ENCODE measurements around the gene AKNAD1. TPM values are rescaled to one million over a fixed set of nuclear protein-coding genes. Genes with fewer than 3 reads are reported as not detected.
A peak's percentile ranks its signal among the peaks of the same experiment; 100 is the strongest.
"Not testable (repeated sequence)": the region's sequence is repeated elsewhere in the genome, so short reads cannot be mapped to it uniquely, and the experiment has no call there.

Gene AKNAD1
- 0.37 TPM for total RNA-seq

GRCh38 chr1:108856994-108857393, at the start of gene AKNAD1:
Gene AKNAD1, minus strand, starts transcription at chr1:108857094. Its CDS starts 4,430 bp downstream, at chr1:108852664.
- DNase-seq (ENCODE audit: low spot score), result no peak

- no peak for DNase-seq (ENCODE audit: low spot score)
These were observed 44.2 kb upstream of the AKNAD1 start for GRCh38 chr1:108901106-108901505.

GRCh38 chr1:108897865-108898720, 41.2 kb upstream of the AKNAD1 start:
- peak; percentile 45 for DNase-seq (ENCODE audit: low spot score)

- no peak for DNase-seq (ENCODE audit: low spot score)
These were observed 39.6 kb upstream of the AKNAD1 start for GRCh38 chr1:108896146-108897145.

GRCh38 chr1:108893141-108893530, 36.2 kb upstream of the AKNAD1 start:
- no peak for DNase-seq (ENCODE audit: low spot score)

GRCh38 chr1:108892356-108893140, 35.7 kb upstream of the AKNAD1 start:
- no peak for DNase-seq (ENCODE audit: low spot score)

- DNase-seq (ENCODE audit: low spot score), result no peak
These were observed 33.0 kb upstream of the AKNAD1 start for GRCh38 chr1:108889706-108890384.

- not testable (repeated sequence) for DNase-seq (ENCODE audit: low spot score)
These were observed 32.2 kb upstream of the AKNAD1 start for GRCh38 chr1:108889006-108889645.

- DNase-seq (ENCODE audit: low spot score), result no peak
These were observed 29.4 kb upstream of the AKNAD1 start for GRCh38 chr1:108886292-108886691.

- DNase-seq (ENCODE audit: low spot score), result no peak
These were observed 28.1 kb upstream of the AKNAD1 start for GRCh38 chr1:108884968-108885367.

- DNase-seq (ENCODE audit: low spot score), result no peak
These were observed 25.9 kb upstream of the AKNAD1 start for GRCh38 chr1:108882837-108883236.

- no peak for DNase-seq (ENCODE audit: low spot score)
These were observed 24.5 kb upstream of the AKNAD1 start for GRCh38 chr1:108881369-108881768.

GRCh38 chr1:108880850-108881249, 24.0 kb upstream of the AKNAD1 start:
- DNase-seq (ENCODE audit: low spot score), result no peak

GRCh38 chr1:108878678-108879077, 21.8 kb upstream of the AKNAD1 start:
- no peak for DNase-seq (ENCODE audit: low spot score)

GRCh38 chr1:108878160-108878469, 21.2 kb upstream of the AKNAD1 start:
- DNase-seq (ENCODE audit: low spot score), result no peak

- no peak for DNase-seq (ENCODE audit: low spot score)
These were observed 20.7 kb upstream of the AKNAD1 start for GRCh38 chr1:108877348-108878159.

- no peak for DNase-seq (ENCODE audit: low spot score)
These were observed 14.3 kb upstream of the AKNAD1 start for GRCh38 chr1:108871050-108871724.

- DNase-seq (ENCODE audit: low spot score), result no peak
These were observed 8.5 kb upstream of the AKNAD1 start for GRCh38 chr1:108865316-108865910.

GRCh38 chr1:108863984-108864383, 7.1 kb upstream of the AKNAD1 start:
- no peak for DNase-seq (ENCODE audit: low spot score)
